ENCODE data around the gene NRG2.

Gene NRG2

GRCh38 chr5:139856714-139857113 is 186.4 kb downstream of the NRG2 start:
- DNase-seq (ENCODE audit: low read depth): no peak

GRCh38 chr5:139855946-139856540 is 187.1 kb downstream of the NRG2 start:
- no peak for DNase-seq (ENCODE audit: low read depth)

GRCh38 chr5:139855451-139855850 is 187.6 kb downstream of the NRG2 start:
- DNase-seq (ENCODE audit: low read depth): no peak

- no peak for DNase-seq (ENCODE audit: low read depth)
Observed at GRCh38 chr5:139854953-139855352, 188.1 kb downstream of the NRG2 start.

GRCh38 chr5:139854029-139854605 is 189.0 kb downstream of the NRG2 start:
- no peak for DNase-seq (ENCODE audit: low read depth)

- DNase-seq (ENCODE audit: low read depth): no peak
Observed at GRCh38 chr5:139852696-139853095, 190.4 kb downstream of the NRG2 start.

- DNase-seq (ENCODE audit: low read depth): no peak
Observed at GRCh38 chr5:139851558-139851957, 191.5 kb downstream of the NRG2 start.

GRCh38 chr5:139850423-139851016 is 192.6 kb downstream of the NRG2 start:
- DNase-seq (ENCODE audit: low read depth): no peak

- DNase-seq (ENCODE audit: low read depth): no peak
Observed at GRCh38 chr5:139849942-139850341, 193.2 kb downstream of the NRG2 start.

GRCh38 chr5:139849501-139849900 is 193.6 kb downstream of the NRG2 start:
- no peak for DNase-seq (ENCODE audit: low read depth)

GRCh38 chr5:139848508-139849100 is 194.5 kb downstream of the NRG2 start:
- DNase-seq (ENCODE audit: low read depth): no peak

GRCh38 chr5:139847790-139848507 is 195.2 kb downstream of the NRG2 start:
- peak; percentile 4 for DNase-seq (ENCODE audit: low read depth)

GRCh38 chr5:139847091-139847490 is 196.0 kb downstream of the NRG2 start:
- no peak for DNase-seq (ENCODE audit: low read depth)

- DNase-seq (ENCODE audit: low read depth): no peak
Observed at GRCh38 chr5:139845846-139846681, 197.0 kb downstream of the NRG2 start.

GRCh38 chr5:139844472-139845145 is 198.5 kb downstream of the NRG2 start:
- peak; percentile 36 for DNase-seq (ENCODE audit: low read depth)

- DNase-seq (ENCODE audit: low read depth): no peak
Observed at GRCh38 chr5:139843991-139844390, 199.1 kb downstream of the NRG2 start.

- no peak for DNase-seq (ENCODE audit: low read depth)
Observed at GRCh38 chr5:139842321-139842720, 200.8 kb downstream of the NRG2 start.

GRCh38 chr5:139841549-139841948 is 201.6 kb downstream of the NRG2 start:
- DNase-seq (ENCODE audit: low read depth): no peak

- DNase-seq (ENCODE audit: low read depth): no peak
Observed at GRCh38 chr5:139839918-139840317, 203.2 kb downstream of the NRG2 start.

GRCh38 chr5:139839232-139839815 is 203.8 kb downstream of the NRG2 start:
- DNase-seq (ENCODE audit: low read depth): no peak
